HEK293 (cell line): ENCODE data around the gene CFP.

Experiments
- CTCF ChIP-seq: fragments of 450-650 bp; formaldehyde crosslinking; IDR thresholded peaks from 2 replicates; pipeline ENCODE4 v1.5.1; 2016; ENCODE audit warnings: missing biosample characterization, missing genetic modification characterization
- OVOL3 ChIP-seq: fragments of 450-650 bp; formaldehyde crosslinking; IDR thresholded peaks from 2 replicates; pipeline ENCODE4 v1.5.1; 2016; ENCODE audit warnings: missing biosample characterization, missing genetic modification characterization
- REST ChIP-seq: fragments of 450-650 bp; formaldehyde crosslinking; IDR thresholded peaks from 2 replicates; pipeline ENCODE4 v1.5.1; 2016; ENCODE audit warnings: missing biosample characterization, missing genetic modification characterization
- ZFP37 ChIP-seq: fragments of 450-650 bp; formaldehyde crosslinking; IDR thresholded peaks from 2 replicates; pipeline ENCODE4 v1.5.1; 2016; ENCODE audit warnings: missing biosample characterization, missing genetic modification characterization
- ZNF510 ChIP-seq: fragments of 450-650 bp; formaldehyde crosslinking; IDR thresholded peaks from 2 replicates; pipeline ENCODE4 v1.5.1; 2018; ENCODE audit warnings: mild to moderate bottlenecking, missing genetic modification characterization, missing biosample characterization; ENCODE audit not compliant: insufficient replicate concordance
- TF ChIP-seq, protein P1 (sequence below): fragments of 450-650 bp; formaldehyde crosslinking; IDR thresholded peaks from 2 replicates; pipeline ENCODE4 v1.5.1; 2016; ENCODE audit warnings: missing biosample characterization, missing genetic modification characterization

- TF ChIP-seq, protein P1, sequence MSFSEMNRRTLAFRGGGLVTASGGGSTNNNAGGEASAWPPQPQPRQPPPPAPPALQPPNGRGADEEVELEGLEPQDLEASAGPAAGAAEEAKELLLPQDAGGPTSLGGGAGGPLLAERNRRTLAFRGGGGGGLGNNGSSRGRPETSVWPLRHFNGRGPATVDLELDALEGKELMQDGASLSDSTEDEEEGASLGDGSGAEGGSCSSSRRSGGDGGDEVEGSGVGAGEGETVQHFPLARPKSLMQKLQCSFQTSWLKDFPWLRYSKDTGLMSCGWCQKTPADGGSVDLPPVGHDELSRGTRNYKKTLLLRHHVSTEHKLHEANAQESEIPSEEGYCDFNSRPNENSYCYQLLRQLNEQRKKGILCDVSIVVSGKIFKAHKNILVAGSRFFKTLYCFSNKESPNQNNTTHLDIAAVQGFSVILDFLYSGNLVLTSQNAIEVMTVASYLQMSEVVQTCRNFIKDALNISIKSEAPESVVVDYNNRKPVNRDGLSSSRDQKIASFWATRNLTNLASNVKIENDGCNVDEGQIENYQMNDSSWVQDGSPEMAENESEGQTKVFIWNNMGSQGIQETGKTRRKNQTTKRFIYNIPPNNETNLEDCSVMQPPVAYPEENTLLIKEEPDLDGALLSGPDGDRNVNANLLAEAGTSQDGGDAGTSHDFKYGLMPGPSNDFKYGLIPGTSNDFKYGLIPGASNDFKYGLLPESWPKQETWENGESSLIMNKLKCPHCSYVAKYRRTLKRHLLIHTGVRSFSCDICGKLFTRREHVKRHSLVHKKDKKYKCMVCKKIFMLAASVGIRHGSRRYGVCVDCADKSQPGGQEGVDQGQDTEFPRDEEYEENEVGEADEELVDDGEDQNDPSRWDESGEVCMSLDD (tag by site-specific recombination): no peak
- TF ChIP-seq ZNF510 (tag by site-specific recombination) (no peak), ZFP37 (tag by site-specific recombination) (no peak), CTCF (tag by site-specific recombination) (no peak), OVOL3 (tag by site-specific recombination) (no peak), REST (tag by site-specific recombination) (no peak)
Observed at GRCh38 chrX:47611489-47611888, 18.2 kb downstream of the CFP start.
